ENCODE results near the gene STEAP4.

- no peak for TF ChIP-seq REST (IDR thresholded peaks at IDR 0.05; ENCODE audit: unreplicated experiment)
- TF ChIP-seq, protein P1, sequence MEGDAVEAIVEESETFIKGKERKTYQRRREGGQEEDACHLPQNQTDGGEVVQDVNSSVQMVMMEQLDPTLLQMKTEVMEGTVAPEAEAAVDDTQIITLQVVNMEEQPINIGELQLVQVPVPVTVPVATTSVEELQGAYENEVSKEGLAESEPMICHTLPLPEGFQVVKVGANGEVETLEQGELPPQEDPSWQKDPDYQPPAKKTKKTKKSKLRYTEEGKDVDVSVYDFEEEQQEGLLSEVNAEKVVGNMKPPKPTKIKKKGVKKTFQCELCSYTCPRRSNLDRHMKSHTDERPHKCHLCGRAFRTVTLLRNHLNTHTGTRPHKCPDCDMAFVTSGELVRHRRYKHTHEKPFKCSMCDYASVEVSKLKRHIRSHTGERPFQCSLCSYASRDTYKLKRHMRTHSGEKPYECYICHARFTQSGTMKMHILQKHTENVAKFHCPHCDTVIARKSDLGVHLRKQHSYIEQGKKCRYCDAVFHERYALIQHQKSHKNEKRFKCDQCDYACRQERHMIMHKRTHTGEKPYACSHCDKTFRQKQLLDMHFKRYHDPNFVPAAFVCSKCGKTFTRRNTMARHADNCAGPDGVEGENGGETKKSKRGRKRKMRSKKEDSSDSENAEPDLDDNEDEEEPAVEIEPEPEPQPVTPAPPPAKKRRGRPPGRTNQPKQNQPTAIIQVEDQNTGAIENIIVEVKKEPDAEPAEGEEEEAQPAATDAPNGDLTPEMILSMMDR (conservative IDR thresholded peaks at IDR 0.05; ENCODE audit: low read depth in 2 of 2) = no peak
- TF ChIP-seq POLR2AphosphoS5 (IDR thresholded peaks at IDR 0.05; ENCODE audit: low read depth) = no peak
- no peak for TF ChIP-seq EZH2 (IDR thresholded peaks at IDR 0.05; ENCODE audit: low read depth, unreplicated experiment)
These were observed 51.8 kb downstream of the STEAP4 start for GRCh38 chr7:88254721-88255424.

All from GM23338 (cell line).